ENCODE results near the gene RPE65. TPM values are rescaled to one million over a fixed set of nuclear protein-coding genes. Genes with fewer than 3 reads are reported as not detected.

RPE65 gene
- total and polyA plus RNA-seq, 2 donors (not counting 3 experiments of a cell fraction or from before 2014, with no cell fraction given) = not detected

GRCh38 chr1:68484618-68485017, 34.9 kb upstream of the RPE65 start:
- Histone ChIP-seq H3K79me2 (ENCODE audit: control insufficient read depth, insufficient read depth, low read length) (no peaks in the 10 kb centered on the region), H3K9ac (replicated peaks; ENCODE audit: extremely low read depth, insufficient read depth, low read length) (no peak overlapping the region), H3K9me3 (replicated peaks; ENCODE audit: control insufficient read depth, insufficient read depth, low read length) (no peaks in the 10 kb centered on the region), H3K27me3 (ENCODE audit: control insufficient read depth in 2 of 2, insufficient read depth in 2 of 2, low read length in 2 of 2) (no peaks in the 10 kb centered on the region), H3K4me2 (ENCODE audit: insufficient read depth, low read length) (no peak overlapping the region), H4K20me1 (replicated peaks; ENCODE audit: control insufficient read depth, extremely low read depth, insufficient read depth, low read length) (no peaks in the 10 kb centered on the region), H3K9me1 (replicated peaks; ENCODE audit: control insufficient read depth, extremely low read depth, insufficient read depth, low read length) (no peaks in the 10 kb centered on the region), H3K36me3 (ENCODE audit: control insufficient read depth in 2 of 2, extremely low read depth in 1 of 2, insufficient read depth in 2 of 2, low read length in 2 of 2) (peaks cover 0 to 15% of the 10 kb centered on the region in 2 experiments), H3K4me1 (ENCODE audit: control insufficient read depth, extremely low read depth, insufficient read depth, low read length) (no peaks in the 10 kb centered on the region), H3K27ac (ENCODE audit: insufficient read depth, low read depth, low read length) (no peak overlapping the region), H2AFZ (ENCODE audit: low read depth, low read length) (no peak overlapping the region), H3K4me3 (replicated peaks in 1 of 3; ENCODE audit: insufficient read depth in 1 of 3, low read depth in 1 of 3, low read length in 3 of 3) (no peak overlapping the region)
- BruUV-seq (replicated peaks) = no TSS peak
- FAIRE-seq (no peak), DNase-seq (ENCODE audit: low read depth, low spot score) (no peak)
- CTCF ChIA-PET = interaction anchor here (1.0 to 2.5 kb wide), 3 partner anchors 8 to 1254 kb away, joined by 4 to 7 read pairs (median 4); no protein-coding TSS in a partner anchor
- POLR2A ChIA-PET = no interaction called here
- intact Hi-C loops (cut with micrococcal nuclease) (no loop called here), dilution Hi-C loops (cut with MboI; ENCODE audit: extremely low pct_ligation_motif_present, low sequenced_read_pairs) (no loop called here)
- TF ChIP-seq GATA2 (IDR thresholded peaks at IDR 0.05; ENCODE audit: insufficient read depth, insufficient read length, low read depth, low read length) (no peak), JUN (IDR thresholded peaks at IDR 0.05; ENCODE audit: borderline replicate concordance, insufficient read depth, insufficient read length, low read depth) (no peak), FOS (IDR thresholded peaks at IDR 0.05; ENCODE audit: borderline replicate concordance, insufficient read depth, low read length) (no peak), EZH2 (IDR thresholded peaks at IDR 0.05; ENCODE audit: borderline replicate concordance, low read depth, low read length, severe bottlenecking) (no peak), POLR2A (IDR thresholded peaks at IDR 0.05; ENCODE audit: low read depth, low read length) (no peak), MAX (IDR thresholded peaks at IDR 0.05; ENCODE audit: insufficient read depth, insufficient read length) (no peak), CTCF (IDR thresholded peaks at IDR 0.05; ENCODE audit: extremely low read depth in 1 of 2, insufficient read depth in 1 of 2, low read depth in 1 of 2, low read length in 2 of 2) (no peak), POLR2AphosphoS5 (IDR thresholded peaks at IDR 0.05; ENCODE audit: insufficient read depth, low read depth, low read length) (no peak), MYC (IDR thresholded peaks at IDR 0.05; ENCODE audit: low read depth, low read length) (no peak)
